PFSK-1 (cell line): ENCODE measurements around the gene ERICH4.

Experiments used
- FOXP2 ChIP-seq: optimal IDR thresholded peaks from 2 replicates; pipeline ENCODE3; 2011; ENCODE audit warnings: borderline replicate concordance, control low read depth, inconsistent platforms; ENCODE audit not compliant: insufficient read depth; ENCODE audit errors: extremely low read length, extremely low read depth
- POLR2AphosphoS5 ChIP-seq: IDR thresholded peaks from 2 replicates; pipeline ENCODE4 v1.6.1; 2012; ENCODE audit warnings: low read depth, mild to moderate bottlenecking, control low read depth, low read length, moderate library complexity
- REST ChIP-seq, 2 experiments: IDR thresholded peaks; 2 replicates each; pipeline versions ENCODE4 v1.6.1 to v1.8.0; 2011 to 2012; ENCODE audit warnings: low read depth in 2 of 2, low read length in 2 of 2, control low read depth in 1 of 2, inconsistent platforms in 1 of 2, mild to moderate bottlenecking in 1 of 2, moderate library complexity in 1 of 2; ENCODE audit not compliant: insufficient read depth in 1 of 2
- SIN3A ChIP-seq: IDR thresholded peaks from 2 replicates; pipeline ENCODE4 v1.6.1; 2012; ENCODE audit warnings: mild to moderate bottlenecking, low read length, moderate library complexity, borderline replicate concordance; ENCODE audit not compliant: insufficient read depth
- TAF1 ChIP-seq: IDR thresholded peaks from 2 replicates; pipeline ENCODE4 v1.6.1; 2012; ENCODE audit warnings: low read length, control low read depth, borderline replicate concordance; ENCODE audit not compliant: insufficient read depth

ERICH4 gene

GRCh38 chr19:41449079-41449864 lies 6.3 kb downstream of the ERICH4 start:
- TF ChIP-seq FOXP2 (peak; percentile 72), POLR2AphosphoS5 (no peak)

- TF ChIP-seq REST (IDR thresholded peaks at IDR 0.05; ENCODE audit: insufficient read depth in 1 of 2, low read depth in 2 of 2, low read length in 2 of 2) (no peak), POLR2AphosphoS5 (no peak), SIN3A (no peak), FOXP2 (no peak), TAF1 (no peak)
Measured at GRCh38 chr19:41449865-41450178, 6.9 kb downstream of the ERICH4 start.

- TF ChIP-seq POLR2AphosphoS5 (no peak), TAF1 (no peak), REST (IDR thresholded peaks at IDR 0.05; ENCODE audit: insufficient read depth in 1 of 2, low read depth in 2 of 2, low read length in 2 of 2) (no peak), SIN3A (no peak), FOXP2 (no peak)
Measured at GRCh38 chr19:41452584-41453275, 9.8 kb downstream of the ERICH4 start.

GRCh38 chr19:41455936-41456335 lies 13.0 kb downstream of the ERICH4 start:
- TF ChIP-seq SIN3A (no peak), TAF1 (no peak), FOXP2 (no peak), POLR2AphosphoS5 (no peak), REST (IDR thresholded peaks at IDR 0.05; ENCODE audit: insufficient read depth in 1 of 2, low read depth in 2 of 2, low read length in 2 of 2) (no peak)

GRCh38 chr19:41456342-41456918 lies 13.5 kb downstream of the ERICH4 start:
- TF ChIP-seq FOXP2 (no peak), POLR2AphosphoS5 (no peak)

GRCh38 chr19:41457241-41457640 lies 14.3 kb downstream of the ERICH4 start:
- TF ChIP-seq FOXP2 (no peak), REST (IDR thresholded peaks at IDR 0.05; ENCODE audit: insufficient read depth in 1 of 2, low read depth in 2 of 2, low read length in 2 of 2) (no peak), TAF1 (no peak), SIN3A (no peak), POLR2AphosphoS5 (no peak)
